Activated CD4-positive, CD25-positive, alpha-beta regulatory T cell treated with anti-CD3 and anti-CD28 coated beads, Interleukin-2, amount 50 U/mL, for 16 hours (primary cell): ENCODE data around the gene TAB3.
"Not testable (repeated sequence)": the region's sequence is repeated elsewhere in the genome, so short reads cannot be mapped to it uniquely, and the experiment has no call there.

Experiments used
- DNase-seq: peaks from one replicate; pipeline ENCODE4 v3.0.0-alpha.2; 2020; ENCODE audit warnings: low read depth, low spot score

Gene TAB3

DNA sequence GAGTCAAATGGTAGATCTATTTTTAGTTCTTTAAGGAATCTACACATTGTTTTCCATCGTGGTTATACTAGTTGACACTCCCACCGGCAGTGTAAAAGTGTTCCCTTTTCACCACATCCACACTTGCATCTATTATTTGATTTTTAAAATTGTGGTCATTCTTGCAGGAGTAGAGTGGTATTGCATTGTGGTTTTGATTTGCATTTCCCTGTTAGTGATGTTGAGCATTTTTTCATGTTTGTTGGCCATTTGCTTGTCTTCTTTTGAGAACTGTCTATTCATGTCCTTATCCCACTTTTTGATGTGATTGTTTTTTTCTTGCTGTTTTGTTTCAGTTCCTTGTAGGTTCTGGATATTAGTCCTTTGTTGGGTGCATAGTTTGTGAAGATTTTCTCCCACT lies 70.0 kb downstream of the TAB3 start:
- DNase-seq = no peak

GRCh38 chrX:30816079-30816478 lies 73.0 kb downstream of the TAB3 start:
- DNase-seq = no peak

DNA sequence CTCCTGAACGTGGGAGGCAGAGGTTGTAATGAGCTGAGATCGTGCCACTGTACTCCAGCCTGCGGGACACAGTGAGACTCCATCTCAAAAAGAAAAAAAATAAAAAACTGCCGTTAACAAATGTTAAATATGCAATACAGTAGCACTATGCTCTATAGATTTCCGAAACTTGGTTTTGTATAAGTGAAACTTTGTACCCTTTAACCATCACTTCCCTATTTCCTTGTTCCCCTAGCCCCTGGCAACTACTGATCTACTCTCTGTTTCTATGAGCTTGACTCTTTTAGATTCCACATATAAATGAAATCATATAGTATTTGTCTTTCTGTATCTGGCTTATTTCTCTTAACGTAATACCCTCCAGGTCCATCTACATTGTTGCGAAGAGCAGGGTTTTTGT lies 74.1 kb downstream of the TAB3 start:
- DNase-seq = no peak

DNA sequence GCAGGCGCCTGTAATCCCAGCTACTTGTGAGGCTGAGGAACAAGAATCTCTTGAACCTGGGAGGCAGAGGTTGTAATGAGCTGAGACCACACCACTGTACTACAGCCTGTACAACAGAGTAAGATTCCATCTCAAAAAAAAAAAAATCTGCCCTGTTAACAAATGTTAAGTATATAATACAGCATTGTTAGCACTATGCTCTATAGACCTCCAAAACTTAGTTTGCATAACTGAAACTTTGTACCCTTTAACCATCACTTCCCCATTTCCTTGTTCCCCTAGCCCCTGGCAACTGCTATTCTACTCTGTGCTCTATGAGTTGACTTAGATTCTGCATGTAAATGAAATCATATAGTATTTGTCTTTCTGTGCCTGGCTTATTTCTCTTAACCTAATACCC lies 76.7 kb downstream of the TAB3 start:
- no peak for DNase-seq

GRCh38 chrX:30806187-30806728 lies 82.8 kb downstream of the TAB3 start:
- DNase-seq = no peak

GRCh38 chrX:30804462-30804861 lies 84.6 kb downstream of the TAB3 start:
- no peak for DNase-seq

DNA sequence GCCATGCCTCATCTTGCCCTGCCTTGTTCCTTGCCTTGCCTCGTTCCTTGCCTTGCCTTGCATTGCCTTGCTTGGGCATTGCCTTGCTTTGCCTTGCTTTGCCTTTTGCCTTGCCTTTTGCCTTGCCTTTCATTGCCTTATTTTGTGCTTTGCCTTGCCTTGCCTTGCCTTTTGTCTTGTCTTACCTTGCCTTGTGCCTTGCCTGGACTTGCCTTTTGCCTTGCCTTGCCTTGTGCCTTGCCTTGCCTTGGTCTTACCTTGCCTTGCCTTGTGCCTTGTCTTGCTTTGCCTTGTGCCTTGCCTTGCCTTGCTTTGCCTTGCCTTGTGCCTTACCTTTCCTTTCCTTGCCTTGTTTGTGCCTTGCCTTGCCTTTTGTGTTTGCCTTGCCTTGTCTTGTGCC lies 88.2 kb downstream of the TAB3 start:
- DNase-seq = no peak

- no peak for DNase-seq
These were observed 89.7 kb downstream of the TAB3 start for GRCh38 chrX:30799327-30799726.

DNA sequence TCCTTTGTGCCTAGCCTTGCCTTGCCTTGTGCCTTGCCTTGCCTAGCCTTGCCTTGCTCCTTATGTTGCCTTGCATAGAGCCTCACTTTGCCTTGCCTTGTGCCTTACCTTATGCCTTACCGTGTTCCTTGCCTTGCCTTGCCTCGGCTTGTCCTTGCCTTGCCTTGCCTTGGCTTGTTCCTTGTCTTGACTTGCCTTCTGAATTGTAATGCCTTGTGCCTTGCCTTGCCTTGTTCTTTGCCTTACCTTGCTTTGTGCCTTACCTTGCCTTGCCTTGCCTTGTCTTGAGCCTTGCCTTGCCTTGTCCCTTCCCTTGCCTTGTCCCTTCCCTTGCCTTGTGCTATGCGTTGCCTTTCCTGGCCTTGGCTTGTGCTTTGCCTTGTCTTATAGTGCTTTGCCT lies 90.2 kb downstream of the TAB3 start:
- DNase-seq = no peak

DNA sequence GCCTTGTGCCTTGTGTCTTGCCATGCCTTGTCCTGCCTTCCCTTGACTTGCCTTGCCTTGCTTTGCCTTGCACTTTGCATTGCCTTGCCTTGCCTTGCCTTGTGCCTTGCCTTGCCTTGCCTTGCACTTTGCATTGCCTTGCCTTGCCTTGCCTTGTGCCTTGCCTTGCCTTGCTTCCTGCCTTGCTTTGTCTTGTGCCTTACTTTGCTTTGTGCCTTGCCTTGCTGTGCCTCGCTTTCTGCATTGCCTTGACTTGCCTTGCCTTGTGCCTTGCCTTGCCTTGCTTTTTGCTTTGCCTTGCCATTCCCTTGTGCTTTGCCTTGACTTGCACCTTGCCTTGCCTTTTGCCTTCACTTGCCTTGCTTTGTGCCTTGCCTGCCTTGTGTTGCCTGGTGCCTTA lies 91.8 kb downstream of the TAB3 start:
- DNase-seq = not testable (repeated sequence)

DNA sequence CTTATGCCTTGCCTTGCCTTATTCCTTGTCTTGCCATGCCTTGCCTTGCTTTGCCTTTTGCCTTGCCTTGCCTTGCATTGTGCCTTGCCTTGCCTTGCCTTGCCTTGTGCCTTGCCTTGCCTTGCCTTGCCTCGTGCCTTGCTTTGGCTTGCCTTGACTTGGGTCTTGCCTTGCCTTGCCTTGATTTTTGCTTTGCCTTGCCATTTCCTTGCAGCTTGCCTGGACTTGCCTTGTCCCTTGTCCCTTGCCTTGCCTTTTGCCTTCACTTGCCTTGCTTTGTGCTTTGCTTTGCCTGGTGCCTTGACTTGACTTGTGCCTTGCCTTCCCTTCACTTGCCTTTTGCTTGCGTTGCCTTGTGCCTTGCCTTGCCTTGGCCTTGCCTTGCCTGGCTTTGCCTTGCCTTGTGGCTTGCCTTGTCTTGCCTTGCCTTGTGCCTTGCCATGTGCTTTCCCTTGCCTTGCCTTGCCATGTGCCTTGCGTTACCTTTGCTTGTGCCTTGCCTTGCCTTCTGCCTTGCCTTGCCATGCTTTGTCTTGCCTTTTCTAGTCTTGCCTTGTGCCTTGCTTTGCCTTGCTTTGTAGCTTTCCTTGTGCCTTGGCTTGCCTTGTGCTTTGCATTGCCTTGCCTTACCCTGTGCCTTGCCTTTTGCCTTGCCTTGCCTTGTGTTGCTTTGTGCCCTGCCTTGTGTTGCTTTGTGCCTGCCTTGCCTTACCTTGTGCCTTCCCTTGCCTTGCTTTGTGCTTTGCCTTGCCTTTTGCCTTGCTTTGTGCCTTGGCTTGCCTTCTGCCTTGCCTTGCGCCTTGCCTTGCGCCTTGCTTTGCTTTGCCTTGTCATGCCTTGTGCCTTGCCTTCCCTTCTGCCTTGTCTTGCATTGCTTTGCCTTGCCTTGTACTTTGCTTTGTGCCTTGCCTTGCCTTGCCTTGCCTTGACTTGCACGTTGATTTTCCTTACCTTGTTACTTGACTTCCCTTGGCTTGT lies 92.8 kb downstream of the TAB3 start:
- no peak for DNase-seq

DNA sequence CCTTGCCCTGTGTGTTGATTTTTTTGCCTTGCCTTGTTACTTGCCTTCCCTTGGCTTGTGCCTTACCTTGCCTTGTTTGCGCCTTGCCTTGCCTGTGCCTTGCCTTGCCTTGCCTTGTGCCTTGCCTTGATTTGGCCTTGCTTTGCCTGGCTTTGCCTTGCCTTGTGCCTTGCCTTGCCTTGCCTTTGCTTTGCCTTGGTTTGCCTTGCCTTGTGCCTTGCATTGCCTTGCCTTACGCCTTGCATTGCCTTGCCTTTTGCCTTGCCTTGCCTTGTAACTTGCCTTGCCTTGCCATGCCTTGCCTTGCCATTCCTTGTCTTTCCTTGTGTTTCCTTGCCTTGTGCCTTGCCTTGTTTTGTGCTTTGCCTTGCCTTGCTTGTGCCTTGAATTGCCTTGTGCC lies 94.6 kb downstream of the TAB3 start:
- DNase-seq = no peak

DNA sequence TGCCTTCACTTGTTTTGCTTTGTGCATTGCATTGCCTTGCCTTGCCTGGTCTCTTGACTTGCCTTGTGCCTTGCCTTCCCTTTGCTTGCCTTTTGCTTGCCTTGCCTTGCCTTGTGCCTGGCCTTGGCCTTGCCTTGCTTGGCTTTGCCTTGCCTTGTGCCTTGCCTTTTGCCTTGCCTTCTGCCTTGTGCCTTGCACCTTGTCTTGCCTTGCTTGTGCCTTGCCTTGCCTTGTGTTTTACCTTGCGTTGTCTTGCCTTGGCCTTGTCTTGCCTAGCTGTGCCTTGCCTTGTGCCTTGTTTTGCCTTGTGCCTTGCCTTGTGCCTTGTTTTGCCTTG lies 95.3 kb downstream of the TAB3 start:
- DNase-seq = no peak

GRCh38 chrX:30793075-30793766 lies 95.8 kb downstream of the TAB3 start:
- no peak for DNase-seq

GRCh38 chrX:30791296-30792278 lies 97.5 kb downstream of the TAB3 start:
- DNase-seq = no peak

DNA sequence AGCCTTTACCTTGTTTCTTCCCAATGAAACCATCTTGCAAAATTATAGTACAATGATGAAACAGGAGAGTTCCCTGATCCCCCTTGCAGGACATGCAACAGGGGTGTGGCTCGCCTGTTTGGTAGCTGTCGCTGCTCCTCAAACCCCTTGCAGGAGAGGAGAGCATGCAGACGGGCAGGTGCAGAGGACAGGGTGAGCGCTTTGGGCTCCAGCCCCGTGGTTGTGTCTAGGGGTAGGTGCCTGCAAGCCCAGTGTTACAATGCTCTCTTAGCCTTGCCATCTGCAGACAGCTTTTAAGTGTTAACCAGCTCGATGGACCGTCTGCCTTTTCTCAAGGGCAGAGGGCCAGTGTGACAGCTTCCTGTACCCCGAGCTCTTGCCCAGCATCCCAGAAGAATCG lies 102.0 kb downstream of the TAB3 start:
- DNase-seq = no peak

DNA sequence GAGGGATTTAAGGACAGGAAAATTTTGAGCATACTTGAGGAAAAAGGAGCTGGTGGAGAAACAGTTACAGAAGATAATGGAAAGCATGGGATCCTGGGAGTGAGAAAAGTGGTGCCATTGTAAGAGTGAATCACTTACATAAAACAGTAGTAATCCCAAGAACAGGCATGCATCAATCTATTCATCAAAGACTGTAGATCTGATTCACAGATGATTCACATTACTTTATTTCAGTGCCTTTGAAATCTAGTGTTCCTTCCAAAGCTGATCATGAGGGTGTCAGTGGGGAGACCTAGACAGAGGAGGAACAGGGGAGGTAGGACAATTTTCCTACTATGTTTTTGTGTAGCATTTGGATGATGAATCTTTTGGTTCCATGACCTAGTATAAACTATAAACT lies 102.7 kb downstream of the TAB3 start:
- no peak for DNase-seq

GRCh38 chrX:30781711-30782444 lies 107.2 kb downstream of the TAB3 start:
- no peak for DNase-seq

- DNase-seq = no peak
These were observed 109.5 kb downstream of the TAB3 start for GRCh38 chrX:30779453-30780030.

DNA sequence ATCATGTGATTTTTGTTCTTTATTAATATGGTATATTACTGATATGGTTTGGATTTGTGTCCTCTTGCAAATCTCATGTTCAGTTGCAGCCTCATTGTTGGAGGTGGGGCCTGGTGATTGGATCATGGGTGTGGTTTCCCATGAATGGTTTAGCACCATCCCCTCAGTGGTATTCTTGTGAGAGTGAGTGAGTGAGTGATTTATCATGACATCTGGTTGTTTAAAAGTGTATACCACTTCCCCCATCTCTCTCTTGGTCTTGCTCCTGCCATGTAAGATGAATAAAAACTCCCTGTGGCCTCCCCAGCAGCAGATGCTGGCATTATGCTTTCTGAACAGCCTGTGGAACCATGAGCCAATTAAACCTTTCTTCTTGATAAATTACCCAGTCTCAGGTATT lies 111.5 kb downstream of the TAB3 start:
- no peak for DNase-seq
